T-cell (primary cell): Measurements from ENCODE around the gene RNF4. TPM values are rescaled to one million over a fixed set of nuclear protein-coding genes. Genes with fewer than 3 reads are reported as not detected.

Source experiments
- ATAC-seq, 4 experiments: fragments of 200-7000 bp in 3 of 4; fragments of 150-1000 bp in 1 of 4; cut with Tn5 transposase; replicated peaks in 1 of 4; 1 replicate in 3 of 4; 2 replicates in 1 of 4; pipeline ENCODE4 v1.10.0; 2021; ENCODE audit warnings: moderate library complexity in 3 of 4, mild to moderate bottlenecking in 2 of 4, moderate number of reproducible peaks in 1 of 4
- CTCF ChIA-PET, 2 donors: fragments of 300-600 bp; sonication (Branson Sonifier 250); formaldehyde crosslinking; loops; one replicate each; lab custom pipeline; 2022; ENCODE audit warnings: antibody characterized with exemption in 2 of 2; lab: Charles Lee
- POLR2A ChIA-PET, 2 donors: fragments of 300-600 bp; sonication (Branson Sonifier 250); formaldehyde crosslinking; loops; one replicate each; lab custom pipeline; 2022; ENCODE audit warnings: antibody characterized with exemption in 2 of 2; lab: Charles Lee
- DNase-seq, 35 experiments: peaks; one replicate each; pipeline versions ENCODE4 v3.0.0 to v3.0.0-alpha.2; 2013 to 2023
- H3K27ac ChIP-seq: one replicate; pipeline ENCODE4 v1.5.1; 2013; ENCODE audit warnings: low read length
- H3K27me3 ChIP-seq, 2 experiments: replicated peaks in 1 of 2; 1 replicate in 1 of 2; 2 replicates in 1 of 2; pipeline versions ENCODE4 v1.6.1 to v1.7.0; 2013; ENCODE audit warnings: low read length in 1 of 2, mixed read lengths in 1 of 2; ENCODE audit not compliant: control insufficient read depth in 2 of 2, insufficient read depth in 2 of 2; ENCODE audit errors: extremely low read depth in 1 of 2
- H3K36me3 ChIP-seq, 2 donors: 1 replicate in 1 of 2; 2 replicates in 1 of 2; pipeline versions ENCODE4 v1.6.1 to v1.7.0; 2013; ENCODE audit warnings: low read length in 1 of 2; ENCODE audit not compliant: control insufficient read depth in 2 of 2, insufficient read depth in 1 of 2; ENCODE audit errors: extremely low read depth in 1 of 2
- H3K4me1 ChIP-seq, 2 experiments: 1 replicate in 1 of 2; 2 replicates in 1 of 2; pipeline versions ENCODE4 v1.6.1 to v1.7.0; 2013; ENCODE audit warnings: low read length in 2 of 2, mixed read lengths in 1 of 2; ENCODE audit not compliant: insufficient read depth in 2 of 2, control insufficient read depth in 1 of 2; ENCODE audit errors: extremely low read depth in 1 of 2
- H3K4me3 ChIP-seq, 2 donors: 1 replicate in 1 of 2; 2 replicates in 1 of 2; pipeline versions ENCODE4 v1.5.1 to v1.7.0; 2013; ENCODE audit warnings: mild to moderate bottlenecking in 2 of 2, low read length in 1 of 2, moderate library complexity in 1 of 2; ENCODE audit not compliant: control insufficient read depth in 1 of 2; ENCODE audit errors: extremely low read depth in 1 of 2
- H3K9me3 ChIP-seq: 2 replicates; pipeline ENCODE4 v1.7.0; 2013
- H3K27ac Mint-ChIP-seq, 2 donors: one replicate each; pipeline ENCODE4 v1.8.0; 2020 to 2021; ENCODE audit warnings: mild to moderate bottlenecking in 2 of 2, mixed read lengths in 2 of 2
- H3K27me3 Mint-ChIP-seq, 2 donors: one replicate each; pipeline ENCODE4 v1.8.0; 2021 to 2022; ENCODE audit warnings: mixed read lengths in 2 of 2
- H3K36me3 Mint-ChIP-seq: one replicate; pipeline ENCODE4 v1.8.0; 2021; ENCODE audit warnings: mixed read lengths
- H3K4me1 Mint-ChIP-seq, 3 donors: one replicate each; pipeline ENCODE4 v1.8.0; 2020 to 2022; ENCODE audit warnings: mixed read lengths in 3 of 3, mild to moderate bottlenecking in 1 of 3
- H3K4me3 Mint-ChIP-seq, 3 donors: one replicate each; pipeline ENCODE4 v1.8.0; 2020 to 2022; ENCODE audit warnings: mild to moderate bottlenecking in 3 of 3, mixed read lengths in 3 of 3, moderate library complexity in 3 of 3
- H3K9me3 Mint-ChIP-seq, 3 donors: one replicate each; pipeline ENCODE4 v1.8.0; 2020 to 2022; ENCODE audit warnings: mixed read lengths in 3 of 3
- WGBS: methylation state at CpG from one replicate; pipeline ENCODE4 v1.1.5; 2013; ENCODE audit warnings: missing lambda C conversion rate; ENCODE audit not compliant: insufficient coverage; 5-methylcytosine and 5-hydroxymethylcytosine counted together
- total RNA-seq, 35 experiments: library from RNA in 6 of 35; stranded (reverse) in 6 of 35; fragments of 120-200 nt in 1 of 35; gene quantifications; one replicate each; pipeline versions ENCODE4 v1.2.1 to v1.2.4 and lab custom pipeline; 2013 to 2026

RNF4 gene
- total RNA-seq, 5 donors from 2014 or later (not counting 1 experiment from before 2014, with no cell fraction given): 89.2 to 107 (median 104) TPM

DNA sequence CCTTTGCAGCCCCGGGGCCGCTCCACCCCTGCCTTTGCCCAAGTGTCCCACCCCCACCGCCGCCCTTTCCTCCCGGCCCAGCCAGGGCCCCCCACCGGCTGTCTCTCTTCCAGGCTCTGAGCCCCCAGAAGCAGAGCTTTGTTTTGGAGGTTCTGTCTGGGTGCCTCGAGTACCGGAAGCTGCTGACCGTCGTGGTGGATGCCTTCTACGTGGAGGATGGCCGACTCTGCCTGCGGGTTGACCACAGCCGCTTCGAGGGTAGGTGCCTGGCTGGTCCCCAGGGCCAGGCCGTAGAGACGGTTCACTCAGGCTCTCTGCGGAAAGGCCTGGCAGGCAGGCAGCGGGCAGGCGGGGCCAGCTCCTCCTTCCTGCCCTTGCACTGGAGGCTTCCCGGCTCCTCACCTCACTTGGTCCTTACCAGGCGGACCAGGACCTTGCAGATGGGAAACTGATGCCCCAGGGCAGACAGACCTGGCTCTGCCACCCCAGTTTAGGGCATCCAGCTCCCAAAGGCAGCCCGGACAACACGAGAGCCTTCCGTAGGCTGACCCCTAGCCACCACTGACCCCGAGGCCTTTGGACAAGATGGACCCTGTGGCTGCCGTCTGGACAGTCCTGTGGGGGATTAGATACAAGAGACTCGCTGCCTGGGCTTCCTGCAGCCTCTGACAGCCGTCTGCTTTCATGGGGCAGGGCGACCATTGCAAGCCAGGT lies 32.0 kb upstream of the RNF4 start:
- Histone ChIP-seq H3K36me3 (no peaks in the 10 kb centered on the region), H3K4me3 (no peak overlapping the region), H3K4me1 (peaks cover 0 to 7% of the 10 kb centered on the region in 2 experiments), H3K27me3 (peaks cover 0 to 2% of the 10 kb centered on the region in 2 experiments), H3K27ac (no peak overlapping the region), H3K9me3 (no peaks in the 10 kb centered on the region)
- H3K27ac Mint-ChIP-seq: no peak overlapping the region
- ChIA-PET POLR2A (no interaction called here), CTCF (interaction anchor here in 1 of 2 donors (0.7 kb wide), 1 partner anchor 51 kb away, joined by 9 read pairs; no protein-coding TSS in a partner anchor)
- WGBS: 89% methylated on average over 24 of the region's 30 CpGs
- peaks cover 0 to 7% (median 3%) of the 10 kb centered on the region in 3 donors for H3K4me1 Mint-ChIP-seq
- H3K36me3 Mint-ChIP-seq: no peaks in the 10 kb centered on the region
- DNase-seq (no peak), ATAC-seq (no peak)
- H3K9me3 Mint-ChIP-seq: no peaks in the 10 kb centered on the region
- H3K4me3 Mint-ChIP-seq: no peak overlapping the region
- H3K27me3 Mint-ChIP-seq: no peaks in the 10 kb centered on the region

DNA sequence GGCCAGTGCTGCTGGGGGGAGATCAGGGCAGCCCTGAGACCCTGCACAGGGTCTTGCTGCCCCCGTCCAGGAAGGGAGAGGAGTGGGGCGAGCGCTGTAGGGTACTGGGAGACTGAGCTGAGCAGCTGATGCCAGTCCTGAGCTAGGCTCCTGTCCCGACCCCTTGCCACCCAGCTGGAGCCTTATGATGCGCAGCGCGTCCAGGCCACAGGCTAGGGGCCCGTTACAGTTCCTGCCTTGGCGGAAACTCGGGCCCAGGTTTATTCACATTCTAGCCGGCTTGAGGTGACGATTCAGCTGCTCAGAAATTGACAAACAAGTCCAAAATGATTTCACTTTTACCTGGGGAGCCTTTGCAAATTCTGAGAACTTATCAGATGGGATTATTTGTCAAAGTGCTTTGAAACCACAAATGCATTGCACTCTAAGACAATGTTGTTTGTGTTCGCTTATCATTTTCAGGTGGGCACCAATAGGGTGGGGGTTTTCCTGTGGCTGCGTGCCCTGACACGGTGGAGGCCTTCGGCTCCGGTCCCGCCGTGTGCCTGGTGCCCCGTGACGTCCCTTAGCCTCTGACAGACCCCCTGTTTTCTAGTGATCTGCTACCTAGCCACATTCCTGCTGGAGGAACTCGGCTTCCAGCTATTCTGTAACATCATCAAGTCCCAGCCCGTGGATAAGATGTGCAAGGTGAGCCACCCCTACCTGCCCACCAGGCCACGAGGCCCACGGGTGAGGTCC lies 31.3 kb upstream of the RNF4 start:
- H3K27me3 Mint-ChIP-seq: no peaks in the 10 kb centered on the region

DNA sequence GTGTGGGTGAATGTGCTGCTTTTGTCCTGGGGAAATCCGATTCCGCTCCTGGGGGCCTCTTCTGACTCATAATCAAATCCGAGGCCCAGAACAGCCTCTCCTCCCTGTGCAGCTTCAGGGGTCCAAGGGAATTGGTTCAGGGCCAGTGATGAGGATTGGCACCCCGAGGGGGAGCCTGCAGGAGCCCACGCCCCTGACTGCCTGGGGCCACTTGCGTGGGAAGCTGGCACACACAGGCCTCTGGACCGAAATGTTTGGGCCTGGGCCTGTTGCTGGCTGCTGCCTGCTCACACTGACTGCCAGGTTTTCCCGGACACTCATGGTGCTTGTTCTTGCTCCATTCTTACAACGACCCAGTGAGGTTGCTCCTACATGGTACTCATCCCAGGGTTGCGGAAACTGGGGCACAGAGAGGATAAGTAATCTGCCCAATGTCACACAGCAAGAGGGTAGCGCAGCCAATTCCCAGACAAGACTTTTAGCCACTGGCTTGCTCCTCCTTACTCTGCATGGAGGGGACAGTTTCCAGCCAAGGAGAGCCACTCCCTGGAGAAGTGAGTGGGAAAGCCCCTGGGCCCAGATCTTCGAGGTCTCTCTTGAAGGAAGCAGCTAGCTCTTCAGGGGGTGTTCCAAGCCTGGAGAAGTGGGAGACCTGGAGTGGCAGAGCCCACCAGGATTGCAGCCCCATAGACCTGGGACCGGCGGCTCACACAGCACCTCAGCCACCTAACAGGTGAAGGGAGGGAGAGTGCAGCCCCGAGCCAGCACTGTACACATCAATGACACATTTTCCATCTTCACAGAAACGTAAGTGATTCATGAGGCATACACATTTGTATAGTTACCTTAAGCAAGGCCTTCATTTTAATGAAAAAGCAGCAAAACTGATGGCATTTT lies 29.8 kb upstream of the RNF4 start:
- H3K4me1 Mint-ChIP-seq: peaks cover 0 to 7% (median 3%) of the 10 kb centered on the region in 3 donors
- Histone ChIP-seq H3K4me1 (peaks cover 0 to 9% of the 10 kb centered on the region in 2 experiments), H3K27ac (no peak overlapping the region), H3K4me3 (no peak overlapping the region), H3K27me3 (peaks cover 0 to 2% of the 10 kb centered on the region in 2 experiments), H3K36me3 (no peaks in the 10 kb centered on the region), H3K9me3 (no peaks in the 10 kb centered on the region)
- H3K9me3 Mint-ChIP-seq: no peaks in the 10 kb centered on the region
- no peaks in the 10 kb centered on the region for H3K27me3 Mint-ChIP-seq
- no peaks in the 10 kb centered on the region for H3K36me3 Mint-ChIP-seq
- POLR2A ChIA-PET: no interaction called here
- WGBS: 85% methylated on average over 12 of the region's 16 CpGs
- H3K4me3 Mint-ChIP-seq: no peak overlapping the region
- ATAC-seq: no peak
- DNase-seq: no peak
- CTCF ChIA-PET: no interaction called here
- no peak overlapping the region for H3K27ac Mint-ChIP-seq

More for the DNA sequence above, 31.3 kb upstream of the RNF4 start:
- Histone ChIP-seq H3K4me1 (peaks cover 0 to 9% of the 10 kb centered on the region in 2 experiments), H3K9me3 (no peaks in the 10 kb centered on the region), H3K4me3 (no peak overlapping the region), H3K27ac (no peak overlapping the region), H3K27me3 (peaks cover 0 to 2% of the 10 kb centered on the region in 2 experiments), H3K36me3 (no peaks in the 10 kb centered on the region)
- DNase-seq (no peak), ATAC-seq (no peak)
- ChIA-PET POLR2A (interaction anchor here in 1 of 2 donors (0.7 kb wide), 1 partner anchor 249 kb away, joined by 3 read pairs; no protein-coding TSS in a partner anchor), CTCF (interaction anchor here in 1 of 2 donors (0.5 kb wide), 1 partner anchor 19 kb away, joined by 3 read pairs; the partner anchor contains the start of gene CFAP99)
- Mint-ChIP-seq H3K9me3 (no peaks in the 10 kb centered on the region), H3K36me3 (no peaks in the 10 kb centered on the region), H3K4me1 (peaks cover 0 to 7% (median 3%) of the 10 kb centered on the region in 3 donors), H3K27ac (no peak overlapping the region), H3K4me3 (no peak overlapping the region)
- WGBS: 90% methylated on average over 16 of the region's 25 CpGs

DNA sequence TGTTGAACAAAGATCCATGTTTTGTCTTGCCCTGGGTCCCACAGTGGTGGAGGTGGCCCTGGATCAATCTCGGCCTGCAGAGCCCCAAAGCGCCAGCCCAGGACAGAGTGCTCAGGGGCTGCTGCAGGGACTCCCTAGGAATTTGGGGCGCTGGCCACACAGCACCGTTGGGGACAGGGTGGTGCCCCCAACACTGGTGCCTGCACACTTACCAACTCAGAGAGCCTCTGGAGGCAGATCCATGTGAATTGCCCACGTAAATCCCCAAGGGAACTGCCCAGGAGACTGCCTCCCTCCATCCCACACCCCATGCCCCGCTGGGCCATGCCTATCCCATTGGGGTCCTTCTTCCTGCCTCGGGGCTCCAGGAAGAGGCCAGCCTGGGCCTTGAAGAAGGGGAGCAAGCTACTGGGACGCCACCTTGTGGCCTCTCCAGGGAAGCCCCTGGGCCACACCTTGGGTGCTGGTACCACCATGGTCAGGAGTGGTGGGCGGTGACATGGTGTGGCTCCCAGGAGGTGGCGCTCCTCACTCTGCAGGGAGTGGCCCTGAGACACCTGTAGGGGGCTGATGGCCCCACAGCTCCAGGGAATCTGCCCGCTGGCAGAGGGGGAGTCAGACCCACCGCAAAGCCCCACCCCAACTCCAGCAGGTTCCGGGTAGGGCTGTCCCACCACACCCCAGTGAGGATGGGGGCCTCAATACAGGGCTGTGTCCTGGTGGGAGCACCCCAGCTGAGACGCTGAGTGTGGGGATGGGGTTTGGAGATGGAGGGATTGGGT lies 27.3 kb upstream of the RNF4 start:
- Histone ChIP-seq H3K36me3 (no peaks in the 10 kb centered on the region), H3K27ac (no peak overlapping the region), H3K4me1 (peaks cover 0 to 9% of the 10 kb centered on the region in 2 experiments), H3K27me3 (no peaks in the 10 kb centered on the region), H3K4me3 (no peak overlapping the region), H3K9me3 (no peaks in the 10 kb centered on the region)
- no peak overlapping the region for H3K4me3 Mint-ChIP-seq
- CTCF ChIA-PET: interaction anchor here (0.6 to 1.2 kb wide), 6 partner anchors 44 to 1285 kb away, joined by 3 to 11 read pairs (median 4); no protein-coding TSS in a partner anchor
- no peaks in the 10 kb centered on the region for H3K36me3 Mint-ChIP-seq
- no peaks in the 10 kb centered on the region for H3K27me3 Mint-ChIP-seq
- 66% methylated on average over 8 of the region's 14 CpGs for WGBS
- peak; percentile 40 to 81 (median 64) for DNase-seq
- POLR2A ChIA-PET: no interaction called here
- H3K9me3 Mint-ChIP-seq: no peaks in the 10 kb centered on the region
- peak; percentile 85 to 98 (median 88) for ATAC-seq
- H3K4me1 Mint-ChIP-seq: peaks cover 0 to 7% (median 3%) of the 10 kb centered on the region in 3 donors
- H3K27ac Mint-ChIP-seq: no peak overlapping the region

DNA sequence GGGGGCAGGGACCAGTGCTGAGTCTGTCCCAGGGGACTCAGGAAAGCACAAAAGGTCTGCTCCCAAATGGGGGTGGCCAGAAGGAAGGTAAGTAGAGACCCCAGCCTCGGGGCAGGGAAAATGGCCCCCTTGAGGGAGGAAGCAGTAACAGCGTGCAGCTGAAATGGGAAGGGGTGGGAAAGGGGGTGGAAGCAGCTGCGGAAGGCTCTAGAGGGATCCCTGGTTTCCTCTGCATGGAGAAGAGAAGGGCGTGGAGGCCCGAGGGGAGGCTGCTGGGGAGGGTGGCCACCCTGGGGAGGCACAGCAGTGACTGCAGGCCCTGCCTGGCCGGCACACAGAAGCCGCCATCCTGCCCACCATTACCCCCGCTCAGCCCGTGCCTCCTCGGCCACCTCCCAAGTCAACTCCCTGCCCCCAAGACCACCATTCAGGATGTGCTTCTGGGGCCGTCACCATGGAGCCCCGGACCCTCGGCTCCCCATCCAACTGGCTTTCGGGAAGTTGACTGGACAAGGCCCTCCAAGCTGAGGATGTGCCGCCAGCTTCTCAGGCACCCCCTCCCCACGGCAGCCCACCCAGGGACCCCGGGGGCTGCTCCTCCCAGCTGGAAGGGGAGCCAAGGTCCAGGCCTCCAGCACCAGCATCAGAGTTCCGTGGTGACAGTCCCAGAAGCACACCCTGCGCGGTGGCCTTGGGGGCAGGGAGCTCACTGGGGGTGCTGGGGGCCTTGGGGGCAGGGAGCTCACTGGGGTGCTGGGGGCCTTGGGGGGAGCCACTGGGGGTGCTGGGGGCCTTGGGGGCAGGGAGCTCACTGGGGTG lies 26.5 kb upstream of the RNF4 start:
- Mint-ChIP-seq H3K27me3 (no peaks in the 10 kb centered on the region), H3K36me3 (no peaks in the 10 kb centered on the region), H3K4me1 (peaks cover 0 to 7% (median 3%) of the 10 kb centered on the region in 3 donors), H3K27ac (no peak overlapping the region), H3K9me3 (no peaks in the 10 kb centered on the region), H3K4me3 (no peak overlapping the region)
- no peaks in the 10 kb centered on the region for H3K27me3 ChIP-seq
- no peaks in the 10 kb centered on the region for H3K9me3 ChIP-seq
- POLR2A ChIA-PET: no interaction called here
- peaks cover 0 to 9% of the 10 kb centered on the region in 2 experiments for H3K4me1 ChIP-seq
- H3K4me3 ChIP-seq: no peak overlapping the region
- CTCF ChIA-PET: interaction anchor here (0.6 to 1.2 kb wide), 7 partner anchors 43 to 1285 kb away, joined by 3 to 11 read pairs (median 5); no protein-coding TSS in a partner anchor
- no peak overlapping the region for H3K27ac ChIP-seq
- no peak for DNase-seq
- H3K36me3 ChIP-seq: no peaks in the 10 kb centered on the region
- ATAC-seq: no peak
- WGBS: 89% methylated on average over 16 of the region's 20 CpGs
